GM12872 (cell line): Measurements from ENCODE around the gene BCL11A.

Experiments
- CTCF ChIP-seq: IDR thresholded peaks from 3 replicates; pipeline ENCODE4 v1.5.1; 2011; ENCODE audit warnings: low read depth, mild to moderate bottlenecking, low read length, moderate library complexity; ENCODE audit not compliant: insufficient read depth

Gene BCL11A

GRCh38 chr2:60500861-60501260 is 52.6 kb downstream of the BCL11A start:
- no peak for TF ChIP-seq CTCF

GRCh38 chr2:60499651-60500265 is 53.7 kb downstream of the BCL11A start:
- no peak for TF ChIP-seq CTCF

- no peak for TF ChIP-seq CTCF
Observed at GRCh38 chr2:60498816-60499429, 54.5 kb downstream of the BCL11A start.

GRCh38 chr2:60498127-60498815 is 55.2 kb downstream of the BCL11A start:
- TF ChIP-seq CTCF = no peak

- no peak for TF ChIP-seq CTCF
Observed at GRCh38 chr2:60497500-60497899, 56.0 kb downstream of the BCL11A start.

- TF ChIP-seq CTCF = no peak
Observed at GRCh38 chr2:60496956-60497355, 56.5 kb downstream of the BCL11A start.

GRCh38 chr2:60496475-60496874 is 57.0 kb downstream of the BCL11A start:
- no peak for TF ChIP-seq CTCF
